Activated naive CD8-positive, alpha-beta T cell (primary cell): ENCODE data around the gene PTPRM.

ENCODE experiments used
- H3K27ac Mint-ChIP-seq: one replicate; pipeline ENCODE4 v1.8.0; 2021; ENCODE audit warnings: mixed read lengths
- H3K27me3 Mint-ChIP-seq: one replicate; pipeline ENCODE4 v1.8.0; 2021; ENCODE audit warnings: mixed read lengths
- H3K36me3 Mint-ChIP-seq: one replicate; pipeline ENCODE4 v1.8.0; 2021; ENCODE audit warnings: mixed read lengths
- H3K4me1 Mint-ChIP-seq: one replicate; pipeline ENCODE4 v1.8.0; 2021; ENCODE audit warnings: low read depth, mixed read lengths
- H3K4me3 Mint-ChIP-seq: one replicate; pipeline ENCODE4 v1.8.0; 2021; ENCODE audit warnings: mild to moderate bottlenecking, mixed read lengths
- H3K9me3 Mint-ChIP-seq: one replicate; pipeline ENCODE4 v1.8.0; 2021; ENCODE audit warnings: low read depth, mixed read lengths

PTPRM gene

DNA sequence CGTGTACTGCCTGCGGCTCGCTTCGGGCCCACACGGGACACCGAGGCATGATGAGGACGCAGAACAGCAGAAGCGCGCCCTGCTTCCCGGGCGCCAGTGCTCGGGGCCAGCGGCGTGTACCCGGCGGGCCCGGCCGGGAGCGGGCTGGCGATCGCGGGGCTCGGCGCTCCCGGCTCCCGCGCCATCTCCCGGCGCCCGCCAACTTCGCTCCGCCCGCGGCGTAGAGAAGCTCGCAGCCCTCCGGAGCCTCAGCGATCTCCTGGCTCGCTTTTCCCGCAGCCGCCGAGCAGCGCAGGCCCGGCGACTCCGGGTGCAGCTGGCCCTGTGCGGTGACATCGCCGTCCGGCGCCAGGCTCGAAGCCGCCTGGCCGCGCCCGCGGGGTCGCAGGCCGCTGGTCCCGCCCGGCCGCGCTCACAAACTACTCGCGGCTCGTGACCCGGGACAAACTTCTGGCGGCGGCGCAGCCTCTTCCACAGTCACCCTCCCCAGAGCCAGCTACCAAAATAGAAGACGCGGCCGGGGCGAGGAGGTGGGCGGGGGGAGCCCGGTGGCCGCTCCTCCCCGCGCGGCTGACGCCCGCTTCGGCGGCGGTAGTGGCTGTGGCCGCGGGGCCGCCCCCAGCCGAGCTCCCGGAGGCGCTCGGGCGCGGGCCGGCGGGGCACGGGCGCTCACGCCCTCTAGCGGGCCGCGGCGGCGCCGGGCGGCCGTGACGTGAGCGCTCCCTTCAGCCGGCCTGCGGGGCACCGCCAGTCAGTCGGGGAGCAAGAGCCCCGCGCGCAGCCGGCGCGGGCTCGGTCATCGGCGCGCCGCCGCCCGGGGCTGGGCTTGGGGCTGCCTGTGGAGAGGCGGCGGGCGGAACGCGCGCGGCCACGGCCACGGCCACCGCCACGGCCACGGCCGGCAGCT is at the start of gene PTPRM:
PTPRM (plus strand) TSS at position 750 of the 907 bp plus-strand sequence. CDS start 503 bp downstream, outside the sequence.
- Mint-ChIP-seq H3K27me3 (peaks cover 33% of the 10 kb centered on the region), H3K4me1 (peaks cover 6% of the 10 kb centered on the region), H3K9me3 (no peaks in the 10 kb centered on the region), H3K4me3 (peak within 1 kb of the TSS; percentile 23), H3K27ac (no peak within 1 kb of the TSS), H3K36me3 (no peaks in the 10 kb centered on the region)

DNA sequence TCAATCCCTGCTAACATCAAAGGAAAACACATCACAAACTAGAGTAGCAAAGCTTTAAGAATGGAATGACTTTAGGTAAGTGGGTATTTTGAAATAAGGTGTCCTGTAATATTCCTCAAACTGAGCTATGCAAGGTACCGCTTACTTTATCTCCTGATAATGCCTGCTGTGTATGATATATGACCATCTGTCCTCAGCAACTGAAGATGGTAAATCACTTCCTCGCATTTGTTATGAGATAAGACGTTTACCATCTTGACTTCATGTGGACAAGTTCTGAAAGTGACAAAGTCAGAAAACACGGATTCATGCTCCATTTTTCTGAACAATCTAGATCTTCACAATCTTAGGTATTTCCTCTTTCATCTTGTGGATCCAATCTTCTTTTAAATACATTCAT is 49.3 kb upstream of the PTPRM start:
- H3K4me3 Mint-ChIP-seq = no peak overlapping the region
- no peaks in the 10 kb centered on the region for H3K4me1 Mint-ChIP-seq
- no peaks in the 10 kb centered on the region for H3K27me3 Mint-ChIP-seq
- no peak overlapping the region for H3K27ac Mint-ChIP-seq
- no peaks in the 10 kb centered on the region for H3K36me3 Mint-ChIP-seq
- no peaks in the 10 kb centered on the region for H3K9me3 Mint-ChIP-seq

DNA sequence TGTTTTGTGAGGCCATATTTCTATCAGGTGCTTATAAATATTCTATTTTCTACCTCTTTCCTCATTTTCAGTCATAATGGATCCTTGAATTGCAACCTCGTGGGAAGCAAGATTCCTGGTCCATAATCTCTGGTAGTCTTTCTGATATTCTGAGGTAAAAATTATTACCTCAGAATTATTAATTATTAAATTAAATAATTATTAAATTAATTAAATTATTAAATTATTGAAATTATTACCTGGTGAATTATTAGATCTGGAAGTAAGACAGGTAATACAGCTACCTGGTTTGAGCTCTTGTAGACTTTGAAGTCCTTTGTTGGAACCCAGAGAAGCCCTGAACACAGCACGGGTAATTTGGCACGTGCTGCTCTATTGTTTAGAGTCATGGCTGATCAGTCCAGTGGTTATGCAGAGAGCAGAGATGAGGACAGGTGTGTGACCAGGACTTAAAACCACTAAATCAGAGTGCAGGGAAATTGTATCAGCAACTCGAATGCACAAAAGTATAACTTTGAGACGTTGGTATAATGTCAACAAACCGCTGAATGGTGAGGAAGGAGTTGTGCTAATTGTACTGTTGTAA is 46.8 kb upstream of the PTPRM start:
- Mint-ChIP-seq H3K27ac (no peak overlapping the region), H3K36me3 (no peaks in the 10 kb centered on the region), H3K4me1 (no peaks in the 10 kb centered on the region), H3K27me3 (no peaks in the 10 kb centered on the region), H3K4me3 (no peak overlapping the region), H3K9me3 (no peaks in the 10 kb centered on the region)

DNA sequence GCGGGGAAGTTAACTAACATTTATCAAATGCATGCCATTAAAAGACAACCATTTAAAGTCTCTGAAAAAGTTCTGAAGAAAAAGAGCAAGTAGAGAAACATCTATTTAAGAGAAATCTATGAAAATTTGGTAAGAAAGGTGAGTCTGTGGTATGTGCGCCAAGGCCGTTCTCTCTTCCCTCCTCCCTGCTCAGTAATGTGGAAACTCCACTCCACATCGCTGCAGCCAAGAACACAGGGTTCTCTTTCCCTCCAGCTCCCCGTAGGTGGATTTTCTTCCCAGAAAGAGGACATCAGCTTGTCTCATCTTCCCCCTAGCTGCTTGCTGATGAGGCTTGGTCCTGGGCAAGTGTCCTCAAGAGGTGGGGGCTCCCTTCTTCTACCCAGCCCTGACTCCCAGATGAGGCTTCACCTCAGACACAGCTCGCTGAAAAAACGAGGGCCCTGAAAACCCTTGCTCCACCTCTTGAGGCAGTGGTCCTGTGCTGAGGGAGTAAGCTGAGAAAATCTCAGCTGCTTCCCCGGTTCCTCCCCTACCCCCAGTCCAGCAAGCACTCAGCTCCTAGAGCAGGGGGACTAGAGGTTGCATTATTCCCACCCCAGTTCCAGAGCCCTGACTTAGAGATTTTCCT is 45.8 kb upstream of the PTPRM start:
- Mint-ChIP-seq H3K36me3 (no peaks in the 10 kb centered on the region), H3K9me3 (no peaks in the 10 kb centered on the region), H3K27me3 (no peaks in the 10 kb centered on the region), H3K4me3 (no peak overlapping the region), H3K27ac (no peak overlapping the region), H3K4me1 (no peaks in the 10 kb centered on the region)

DNA sequence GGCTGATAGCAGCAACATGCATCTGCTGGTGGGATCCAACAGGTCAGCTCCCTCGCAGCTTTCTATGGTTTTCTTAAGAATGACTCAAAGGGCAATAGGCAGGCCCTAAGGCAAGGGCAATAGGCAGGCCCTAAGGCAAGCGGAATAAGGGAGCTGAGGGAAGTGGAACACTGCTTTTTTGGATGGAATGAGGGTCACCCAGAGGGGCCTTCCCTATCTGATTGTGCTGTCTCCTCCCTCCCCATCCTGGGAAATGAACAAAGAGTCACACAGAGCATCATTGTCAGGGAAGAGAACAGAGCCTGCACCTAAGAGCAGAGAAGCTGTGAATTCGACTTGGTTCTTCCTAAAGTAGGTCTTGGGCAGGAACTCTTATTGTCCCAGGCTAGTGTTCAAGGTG is 43.3 kb upstream of the PTPRM start:
- Mint-ChIP-seq H3K27me3 (no peaks in the 10 kb centered on the region), H3K4me1 (no peaks in the 10 kb centered on the region), H3K27ac (no peak overlapping the region), H3K9me3 (no peaks in the 10 kb centered on the region), H3K4me3 (no peak overlapping the region), H3K36me3 (no peaks in the 10 kb centered on the region)

DNA sequence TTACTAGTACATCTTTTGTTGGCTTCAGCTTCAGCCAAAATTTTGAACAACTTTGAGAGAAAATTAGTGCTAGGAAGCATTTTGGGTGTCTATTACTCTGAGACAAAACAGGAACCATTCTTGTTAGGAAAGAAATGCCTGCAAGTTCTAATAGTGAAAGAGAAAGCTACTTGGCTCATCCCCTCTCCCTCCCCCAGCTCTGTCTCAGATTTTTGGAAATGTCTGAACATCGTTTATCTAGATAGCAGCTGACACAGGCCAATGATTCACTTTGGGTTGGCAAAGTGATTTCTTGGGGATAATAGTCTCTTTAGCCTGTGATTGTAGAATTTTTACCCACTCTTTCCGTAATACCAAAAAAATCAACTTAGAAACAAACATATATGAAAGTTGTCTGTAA is 42.3 kb upstream of the PTPRM start:
- Mint-ChIP-seq H3K4me3 (no peak overlapping the region), H3K4me1 (no peaks in the 10 kb centered on the region), H3K27ac (no peak overlapping the region), H3K27me3 (no peaks in the 10 kb centered on the region), H3K36me3 (no peaks in the 10 kb centered on the region), H3K9me3 (no peaks in the 10 kb centered on the region)

DNA sequence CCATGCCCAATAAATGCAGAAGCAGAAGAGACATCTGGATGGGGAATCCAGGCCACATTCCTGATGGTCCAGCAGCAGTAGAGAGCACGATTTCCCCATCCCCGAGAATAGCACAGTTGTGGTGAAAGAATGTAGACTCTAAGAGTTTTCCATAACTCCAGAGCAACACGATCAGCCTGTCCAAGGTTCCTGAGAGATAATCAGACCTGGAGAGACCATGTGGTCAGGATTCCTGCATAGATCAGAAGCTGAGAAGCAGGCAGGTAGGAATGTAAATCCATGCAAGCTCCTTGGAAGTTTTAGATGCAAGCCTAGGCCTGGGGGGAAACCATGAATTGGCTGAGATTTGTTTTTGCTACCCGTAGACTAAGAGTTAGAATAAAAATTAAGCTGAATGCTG is 34.2 kb upstream of the PTPRM start:
- Mint-ChIP-seq H3K27me3 (no peaks in the 10 kb centered on the region), H3K9me3 (no peaks in the 10 kb centered on the region), H3K36me3 (no peaks in the 10 kb centered on the region), H3K27ac (no peak overlapping the region), H3K4me3 (no peak overlapping the region), H3K4me1 (no peaks in the 10 kb centered on the region)

DNA sequence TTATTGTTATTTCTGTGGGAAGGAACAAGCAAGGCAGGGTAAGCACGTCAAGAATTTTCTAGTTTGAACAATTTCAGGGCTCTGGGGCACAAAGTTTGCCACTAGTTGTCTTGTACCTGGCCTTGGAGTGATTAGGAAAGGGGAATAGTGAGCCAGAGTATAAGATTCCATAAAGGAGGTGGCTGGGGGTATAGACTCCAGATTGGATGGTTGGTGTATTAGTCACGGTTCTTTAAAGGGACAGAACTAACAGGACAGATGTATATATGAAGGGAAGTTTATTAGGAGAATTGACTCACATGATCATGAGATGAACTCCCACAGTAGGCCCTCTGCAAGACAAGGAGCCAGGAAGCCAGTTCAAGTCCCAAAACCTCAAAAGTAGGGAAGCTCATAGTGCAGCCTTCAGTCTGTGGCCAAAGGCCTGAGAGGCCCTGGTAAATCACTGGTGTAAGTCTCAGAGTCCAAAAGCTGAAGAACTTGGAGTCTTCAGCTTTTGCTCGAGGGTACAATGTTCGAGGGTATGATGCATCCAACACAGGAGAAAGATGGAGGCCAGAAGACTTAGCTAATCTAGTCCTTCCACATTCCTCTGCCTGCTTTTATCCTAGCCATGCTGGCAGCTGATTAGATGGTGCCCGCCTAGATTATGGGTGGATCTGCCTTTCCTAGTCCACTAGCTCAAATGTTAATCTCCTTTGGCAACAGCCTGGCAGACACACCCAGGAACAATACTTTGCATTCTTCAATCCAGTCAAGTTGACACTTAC is 31.5 kb upstream of the PTPRM start:
- no peaks in the 10 kb centered on the region for H3K27me3 Mint-ChIP-seq
- no peaks in the 10 kb centered on the region for H3K36me3 Mint-ChIP-seq
- no peak overlapping the region for H3K27ac Mint-ChIP-seq
- H3K4me3 Mint-ChIP-seq = no peak overlapping the region
- H3K9me3 Mint-ChIP-seq = no peaks in the 10 kb centered on the region
- H3K4me1 Mint-ChIP-seq = no peaks in the 10 kb centered on the region

DNA sequence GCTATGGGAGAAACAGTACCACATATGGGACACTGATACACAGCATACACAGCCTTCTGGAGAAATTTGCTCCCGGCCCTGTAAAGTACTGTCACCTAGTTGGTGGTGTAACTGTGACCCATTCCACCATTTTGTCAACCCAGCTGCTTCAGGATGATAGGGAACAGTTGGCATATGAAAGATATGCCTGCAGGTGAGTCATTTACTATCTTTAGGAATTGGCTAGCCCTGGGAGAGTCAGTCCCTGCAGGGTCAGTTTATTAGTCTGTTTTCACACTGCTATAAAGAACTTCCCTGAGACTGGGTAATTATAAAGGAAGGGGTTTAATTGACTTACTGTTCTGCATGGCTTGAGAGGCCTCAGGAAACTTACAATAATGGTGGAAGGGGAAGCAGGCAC is 30.0 kb upstream of the PTPRM start:
- H3K27me3 Mint-ChIP-seq = no peaks in the 10 kb centered on the region
- H3K4me3 Mint-ChIP-seq = no peak overlapping the region
- no peaks in the 10 kb centered on the region for H3K9me3 Mint-ChIP-seq
- H3K4me1 Mint-ChIP-seq = no peaks in the 10 kb centered on the region
- no peaks in the 10 kb centered on the region for H3K36me3 Mint-ChIP-seq
- no peak overlapping the region for H3K27ac Mint-ChIP-seq

DNA sequence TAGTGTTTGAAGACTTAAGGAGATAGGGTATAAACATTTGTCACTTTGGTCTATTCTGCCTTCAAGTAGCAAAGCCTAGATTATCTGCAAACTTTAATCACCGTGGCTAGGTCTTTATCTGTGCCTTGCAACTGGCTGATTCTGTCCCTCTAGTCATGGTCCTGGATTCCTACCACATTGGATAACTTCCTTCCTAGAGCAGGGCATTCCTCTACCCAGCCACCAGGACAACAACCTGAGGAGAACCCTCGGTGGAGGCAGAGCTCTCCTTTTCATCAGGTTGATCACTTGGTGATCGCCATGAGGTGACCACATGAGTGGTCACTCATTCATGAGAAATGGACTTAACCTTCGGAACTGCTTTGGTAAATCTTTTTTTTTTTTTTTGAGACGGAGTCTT is 25.3 kb upstream of the PTPRM start:
- Mint-ChIP-seq H3K9me3 (no peaks in the 10 kb centered on the region), H3K4me3 (no peak overlapping the region), H3K27ac (no peak overlapping the region), H3K36me3 (no peaks in the 10 kb centered on the region), H3K4me1 (no peaks in the 10 kb centered on the region), H3K27me3 (no peaks in the 10 kb centered on the region)

DNA sequence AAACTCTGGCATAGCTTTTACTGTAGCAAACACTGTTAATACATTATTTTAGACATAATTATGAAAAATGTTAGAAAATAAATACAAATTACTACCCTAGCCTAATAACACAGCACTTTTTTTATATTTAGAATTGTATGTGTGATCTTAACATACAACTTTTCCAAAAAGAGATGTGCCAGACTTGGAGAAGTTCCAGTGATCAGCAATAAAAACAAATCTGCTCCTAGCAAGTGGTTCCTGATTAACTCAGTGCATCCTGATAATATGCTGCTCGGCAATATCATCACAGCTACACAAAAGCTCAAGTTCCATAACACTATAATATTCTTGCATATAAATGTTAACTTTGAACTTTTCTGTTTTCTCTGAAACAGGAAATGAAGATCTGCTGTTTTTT is 22.4 kb upstream of the PTPRM start:
- Mint-ChIP-seq H3K4me1 (no peaks in the 10 kb centered on the region), H3K27ac (no peak overlapping the region), H3K4me3 (no peak overlapping the region), H3K36me3 (no peaks in the 10 kb centered on the region), H3K9me3 (no peaks in the 10 kb centered on the region), H3K27me3 (no peaks in the 10 kb centered on the region)

DNA sequence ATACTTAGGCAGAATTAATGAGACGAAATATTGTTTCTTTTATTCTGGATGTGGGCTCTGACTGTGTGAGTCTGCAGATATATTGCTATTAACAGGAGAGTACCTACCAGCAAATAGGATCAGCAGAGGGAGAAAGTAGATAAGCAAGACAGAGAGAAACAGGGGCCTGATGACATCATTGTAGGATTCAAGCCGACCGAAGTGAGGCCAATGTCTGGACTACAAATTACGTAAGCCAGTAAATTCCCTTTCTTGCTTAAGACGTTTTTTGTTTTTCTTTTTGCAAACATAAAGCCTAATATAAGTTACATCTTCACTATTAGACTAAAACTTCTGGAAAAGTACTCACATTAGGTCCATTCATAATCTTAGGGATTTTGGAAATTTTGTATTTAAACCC is 21.4 kb upstream of the PTPRM start:
- no peak overlapping the region for H3K4me3 Mint-ChIP-seq
- no peaks in the 10 kb centered on the region for H3K4me1 Mint-ChIP-seq
- no peaks in the 10 kb centered on the region for H3K27me3 Mint-ChIP-seq
- no peak overlapping the region for H3K27ac Mint-ChIP-seq
- H3K9me3 Mint-ChIP-seq = no peaks in the 10 kb centered on the region
- no peaks in the 10 kb centered on the region for H3K36me3 Mint-ChIP-seq

DNA sequence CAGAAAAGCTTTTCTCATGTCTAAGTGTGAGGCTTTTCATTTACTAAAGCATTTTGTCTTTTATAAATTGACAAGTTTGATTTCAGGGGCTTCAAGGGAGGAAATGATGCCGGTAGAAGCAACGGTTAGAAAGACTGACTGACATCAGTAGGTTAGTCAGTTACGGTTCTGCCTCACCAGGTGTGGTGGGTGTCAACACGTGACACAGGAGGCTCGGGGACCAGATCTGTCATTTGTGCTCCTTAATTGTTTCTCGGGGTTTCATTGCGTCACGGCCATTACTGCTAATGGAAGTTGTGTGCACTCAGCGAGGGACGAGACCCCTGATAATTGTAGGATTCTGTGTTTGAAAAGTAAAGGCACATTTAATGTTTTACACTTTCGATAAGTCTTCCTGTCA is 18.9 kb upstream of the PTPRM start:
- Mint-ChIP-seq H3K27ac (no peak overlapping the region), H3K4me3 (no peak overlapping the region), H3K36me3 (no peaks in the 10 kb centered on the region), H3K9me3 (no peaks in the 10 kb centered on the region), H3K27me3 (no peaks in the 10 kb centered on the region), H3K4me1 (no peaks in the 10 kb centered on the region)

DNA sequence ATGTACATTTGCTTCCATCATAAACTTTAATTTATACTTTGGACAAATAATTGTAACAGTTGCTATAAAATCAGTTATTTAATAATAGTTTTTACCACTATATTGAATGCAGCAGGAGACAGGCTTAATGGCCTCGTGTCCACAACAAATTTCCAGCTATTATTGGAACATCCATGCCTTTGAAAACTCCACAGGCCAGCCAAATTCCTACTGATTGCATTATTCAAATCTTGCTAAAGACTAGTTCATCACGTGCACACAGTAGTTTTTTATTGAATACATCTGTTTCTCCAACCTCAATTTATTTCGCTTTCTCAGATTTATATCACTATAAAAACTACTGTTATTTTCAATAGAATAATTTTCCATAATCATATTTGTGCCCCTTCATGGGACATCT is 18.4 kb upstream of the PTPRM start:
- H3K4me1 Mint-ChIP-seq = no peaks in the 10 kb centered on the region
- no peaks in the 10 kb centered on the region for H3K27me3 Mint-ChIP-seq
- no peaks in the 10 kb centered on the region for H3K9me3 Mint-ChIP-seq
- no peak overlapping the region for H3K4me3 Mint-ChIP-seq
- H3K27ac Mint-ChIP-seq = no peak overlapping the region
- H3K36me3 Mint-ChIP-seq = no peaks in the 10 kb centered on the region

DNA sequence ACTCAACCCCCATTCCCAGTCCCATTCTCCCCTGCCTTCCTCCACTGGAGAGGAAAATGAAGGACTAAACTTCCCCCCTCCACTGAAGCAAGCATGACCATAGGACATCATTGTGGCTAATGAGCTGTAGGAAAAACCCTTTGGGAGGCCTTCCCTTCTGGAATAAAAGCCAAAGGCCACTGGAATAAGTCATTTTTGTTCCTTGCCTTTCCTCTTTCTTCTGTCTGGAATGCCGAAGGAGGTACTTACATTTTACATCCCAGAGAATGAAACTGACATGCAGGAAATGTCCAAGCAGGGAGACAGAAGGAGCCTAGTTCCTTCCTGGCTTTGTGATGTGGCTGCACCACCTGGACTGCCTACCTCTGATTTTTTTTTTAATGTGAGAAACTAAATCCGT is 9.1 kb upstream of the PTPRM start:
- Mint-ChIP-seq H3K36me3 (no peaks in the 10 kb centered on the region), H3K27ac (no peak overlapping the region), H3K27me3 (peaks cover 6% of the 10 kb centered on the region), H3K4me1 (no peaks in the 10 kb centered on the region), H3K9me3 (no peaks in the 10 kb centered on the region), H3K4me3 (no peak overlapping the region)
